HG02973 (cell line): ENCODE measurements around the gene PLEKHH1.
"Not testable (repeated sequence)": the region's sequence is repeated elsewhere in the genome, so short reads cannot be mapped to it uniquely, and the experiment has no call there.

ENCODE experiments used
- ATAC-seq: cut with Tn5 transposase; IDR thresholded peaks from one replicate; pipeline ENCODE4 v1.9.1; 2021; ENCODE audit warnings: moderate library complexity; ENCODE audit not compliant: unreplicated experiment

Gene PLEKHH1

DNA sequence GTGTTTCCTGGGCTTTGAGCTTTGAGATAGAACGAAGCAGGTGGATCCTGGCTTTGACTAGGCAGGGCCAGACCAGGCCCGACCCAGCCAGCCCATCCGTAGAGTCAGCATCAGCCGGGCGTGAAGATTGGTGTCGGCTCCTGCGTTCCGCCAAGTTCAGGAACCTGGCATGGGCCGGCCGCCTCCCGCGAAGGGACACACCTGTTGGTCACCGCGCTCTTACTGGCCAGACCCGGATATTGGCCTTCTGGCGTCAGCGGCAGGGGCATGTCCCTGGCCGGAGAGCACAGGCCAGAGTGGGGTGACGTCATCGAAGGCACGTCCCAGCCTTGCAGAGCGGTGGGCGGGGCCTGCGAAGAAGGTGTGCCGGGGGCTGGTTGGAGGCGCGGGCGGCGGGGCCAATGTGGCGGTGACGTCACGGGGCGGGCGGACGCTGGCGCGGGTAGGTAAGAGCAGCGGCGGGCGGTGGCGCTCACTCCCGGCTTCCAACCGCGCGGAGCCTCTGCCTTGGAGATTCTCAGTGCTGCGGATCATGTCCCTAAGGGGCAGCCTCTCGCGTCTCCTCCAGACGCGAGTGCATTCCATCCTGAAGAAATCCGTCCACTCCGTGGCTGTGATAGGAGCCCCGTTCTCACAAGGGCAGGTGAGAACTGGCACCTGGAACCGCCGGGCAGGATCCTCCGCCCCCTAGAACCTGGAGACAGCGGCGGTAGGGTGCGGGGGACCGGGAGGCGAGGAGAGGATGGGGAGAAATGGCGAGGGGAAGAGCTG lies 86.5 kb downstream of the PLEKHH1 start, which contains the start of gene ARG2:
ARG2 (plus strand) TSS at position 475 of the 771 bp plus-strand sequence; CDS start at position 533, 58 bp downstream.
- ATAC-seq, result peak; percentile 93

- no peak for ATAC-seq
Observed at GRCh38 chr14:67620217-67620785, 87.2 kb downstream of the PLEKHH1 start.

DNA sequence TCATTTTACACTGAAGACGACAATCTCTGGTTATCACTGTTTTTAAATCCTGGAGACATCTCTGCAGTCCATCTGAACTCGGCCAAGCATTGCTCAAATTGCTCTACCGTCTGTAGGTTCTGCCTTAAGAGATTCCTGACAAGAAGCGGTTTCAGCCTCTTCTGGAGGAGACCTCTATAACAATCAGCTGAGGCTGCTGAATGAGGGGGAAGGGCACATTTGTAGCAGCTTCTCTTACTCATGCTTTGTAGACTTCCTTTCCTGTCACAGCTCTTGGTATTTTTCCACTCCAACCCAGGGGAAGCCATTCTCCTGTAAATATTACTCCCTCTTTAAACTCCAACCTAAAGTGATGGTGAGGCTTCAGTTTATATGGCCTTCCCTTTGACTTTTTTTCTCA lies 89.6 kb downstream of the PLEKHH1 start:
- no peak for ATAC-seq

DNA sequence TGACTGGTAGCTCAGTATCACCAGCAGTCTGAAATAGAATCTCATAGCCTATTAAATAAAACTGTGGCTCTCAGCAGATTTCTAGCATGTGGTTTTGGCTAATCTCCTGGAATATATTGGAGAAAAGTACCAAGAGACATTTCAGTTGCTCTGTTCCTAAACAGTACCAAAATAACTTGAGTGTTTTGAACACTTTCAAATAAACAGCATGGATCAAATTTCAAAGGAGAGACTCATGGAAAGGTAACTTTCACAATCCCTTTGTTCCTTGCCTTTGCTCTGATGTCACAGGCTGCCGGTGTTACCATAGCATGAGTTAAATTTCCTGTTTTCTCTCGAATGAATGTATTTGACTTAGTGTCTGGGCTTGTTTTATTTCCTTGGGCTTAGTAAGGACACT lies 90.0 kb downstream of the PLEKHH1 start:
- ATAC-seq, result no peak

DNA sequence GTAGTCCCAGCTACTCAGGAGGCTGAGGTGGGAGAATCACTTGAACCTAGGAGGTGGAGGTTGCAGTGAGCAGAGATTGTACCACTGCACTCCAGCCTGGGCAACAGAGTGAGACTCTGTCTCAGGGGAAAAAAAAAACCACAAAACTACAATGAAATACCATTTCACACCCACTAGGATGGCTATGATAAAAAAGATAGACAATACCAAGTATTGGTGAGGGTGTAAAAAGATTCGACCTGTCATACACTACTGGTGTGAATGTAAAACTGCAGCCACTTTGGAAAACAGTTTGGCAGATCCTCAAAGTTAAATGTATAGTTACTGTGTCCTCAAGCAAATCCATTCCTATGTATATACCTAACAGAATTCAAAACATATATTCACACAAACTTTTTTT lies 93.0 kb downstream of the PLEKHH1 start:
- ATAC-seq, result not testable (repeated sequence)

DNA sequence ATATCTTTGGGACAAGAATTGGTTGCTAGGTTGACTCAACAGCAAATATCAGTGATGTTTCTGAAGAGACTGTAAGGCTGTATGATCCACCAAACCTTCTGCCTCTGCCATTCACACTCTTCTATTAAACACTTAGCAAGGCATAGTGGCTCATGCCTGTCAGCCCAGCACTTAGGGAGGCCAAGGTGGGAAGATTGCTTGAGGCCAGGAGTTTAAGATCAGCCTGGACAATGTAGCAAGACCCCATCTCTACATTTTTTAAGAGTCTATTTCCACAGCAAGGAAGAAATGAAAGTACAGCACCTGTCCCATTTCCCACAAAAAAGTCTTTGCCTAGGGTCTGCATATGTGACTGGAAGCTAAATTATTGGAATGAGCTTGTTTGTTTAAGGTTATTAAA lies 94.4 kb downstream of the PLEKHH1 start:
- no peak for ATAC-seq

GRCh38 chr14:67630186-67630585 lies 97.1 kb downstream of the PLEKHH1 start:
- ATAC-seq, result no peak

GRCh38 chr14:67630938-67631337 lies 97.8 kb downstream of the PLEKHH1 start:
- ATAC-seq, result no peak

DNA sequence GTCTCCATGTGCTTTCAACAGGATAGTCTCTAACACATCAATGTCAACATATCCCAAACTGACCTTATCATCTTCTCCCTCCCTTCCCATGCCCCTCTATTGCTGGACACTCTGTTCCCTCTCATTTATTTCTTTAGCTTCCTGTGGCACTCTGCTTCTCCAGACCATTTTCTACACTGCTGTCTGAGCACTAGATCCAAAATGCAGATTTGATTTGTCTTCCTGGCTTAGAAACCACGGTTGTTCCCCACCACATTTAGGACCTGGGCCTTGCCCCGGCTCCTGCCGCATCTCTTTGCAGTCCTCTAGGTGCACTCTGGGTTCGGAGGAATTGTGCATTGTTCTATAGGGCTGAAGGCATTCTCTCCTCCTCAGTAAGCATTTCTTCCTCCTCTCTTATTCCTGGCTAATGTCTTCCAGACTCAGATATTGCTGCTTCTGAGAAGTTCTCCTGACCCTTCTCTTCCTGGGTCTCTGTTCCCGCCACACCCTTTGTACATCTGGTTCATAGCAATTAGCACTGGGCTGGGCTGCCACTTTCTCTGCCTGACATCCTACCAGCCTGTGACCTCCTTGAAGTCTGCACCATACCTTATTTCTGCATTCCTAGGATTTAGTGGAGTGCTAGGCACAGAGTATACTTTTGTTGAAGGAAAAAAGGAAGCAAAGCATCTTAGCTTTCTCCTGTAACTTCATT lies 100.5 kb downstream of the PLEKHH1 start:
- no peak for ATAC-seq

DNA sequence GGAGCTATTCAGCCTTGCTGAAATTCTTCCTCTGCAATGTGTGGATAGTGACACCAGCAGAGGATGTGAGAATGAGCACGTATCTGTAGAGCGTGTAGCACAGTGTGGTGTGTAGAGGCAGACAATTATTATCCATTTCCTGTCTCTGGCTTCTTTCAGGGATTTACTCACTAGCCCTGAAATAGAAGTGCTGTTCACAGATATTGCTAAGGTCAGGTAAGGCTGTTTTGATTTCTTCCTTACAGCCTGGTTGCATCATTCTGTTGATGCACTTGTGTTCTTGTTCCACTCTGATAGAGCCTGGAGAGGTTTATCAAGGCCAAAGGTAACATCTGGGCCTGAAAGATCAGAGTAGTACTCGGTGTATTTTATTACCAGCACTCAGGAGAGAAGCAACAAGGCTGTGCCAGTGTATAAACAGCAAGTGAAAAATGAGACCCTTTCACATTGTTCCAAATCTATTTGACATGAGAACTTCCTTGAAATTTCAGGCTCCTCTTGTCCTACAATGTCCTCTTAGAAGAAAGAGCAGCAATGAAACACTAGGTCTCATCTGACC lies 103.3 kb downstream of the PLEKHH1 start:
- ATAC-seq, result no peak

- no peak for ATAC-seq
Observed at GRCh38 chr14:67638642-67639041, 105.6 kb downstream of the PLEKHH1 start.
